Measurements from ENCODE around the gene AUNIP.

Gene AUNIP

GRCh38 chr1:25794325-25794724 lies 64.9 kb downstream of the AUNIP start:
- DNase-seq (ENCODE audit: low read depth) = no peak

GRCh38 chr1:25793585-25794170 lies 65.6 kb downstream of the AUNIP start:
- DNase-seq (ENCODE audit: low read depth) = no peak

- no peak for DNase-seq (ENCODE audit: low read depth)
Observed at GRCh38 chr1:25792115-25792514, 67.1 kb downstream of the AUNIP start.

GRCh38 chr1:25790472-25790871 lies 68.8 kb downstream of the AUNIP start:
- no peak for DNase-seq (ENCODE audit: low read depth)

- DNase-seq (ENCODE audit: low read depth) = no peak
Observed at GRCh38 chr1:25787760-25788166, 71.5 kb downstream of the AUNIP start.

- no peak for DNase-seq (ENCODE audit: low read depth)
Observed at GRCh38 chr1:25786887-25787759, 72.1 kb downstream of the AUNIP start.

GRCh38 chr1:25785333-25786067 lies 73.8 kb downstream of the AUNIP start:
- DNase-seq (ENCODE audit: low read depth) = no peak

- no peak for DNase-seq (ENCODE audit: low read depth)
Observed at GRCh38 chr1:25784575-25785051, 74.6 kb downstream of the AUNIP start.

All from non-pigmented ciliary epithelial cell (primary cell).